Esophagus muscularis mucosa (tissue), 4 donors: ENCODE data around the gene ZNHIT3. TPM values are rescaled to one million over a fixed set of nuclear protein-coding genes. Genes with fewer than 3 reads are reported as not detected.

Experiments used
- DNase-seq: peaks from one replicate; pipeline ENCODE4 v3.0.0-alpha.2; 2017; ENCODE audit errors: extremely low spot score
- H3K27ac ChIP-seq, 4 donors: fragments of 200-600 bp; sonication (generic); replicated peaks in 1 of 4; 1 replicate in 3 of 4; 2 replicates in 1 of 4; pipeline ENCODE4 v1.5.1; 2016 to 2019; ENCODE audit warnings: mild to moderate bottlenecking in 1 of 4
- H3K27me3 ChIP-seq, 4 donors: fragments of 200-600 bp; sonication (generic); one replicate each; pipeline versions ENCODE4 v1.5.1 to v1.6.0; 2016 to 2019
- H3K36me3 ChIP-seq, 4 donors: fragments of 200-600 bp; sonication (generic); one replicate each; pipeline ENCODE4 v1.5.1; 2016 to 2019
- H3K4me1 ChIP-seq, 4 donors: fragments of 200-600 bp; sonication (generic); one replicate each; pipeline ENCODE4 v1.5.1; 2016 to 2019
- H3K4me3 ChIP-seq, 4 donors: fragments of 200-600 bp; sonication (generic); 1 replicate in 2 of 4; 2 replicates in 2 of 4; pipeline ENCODE4 v1.5.1; 2016 to 2019; ENCODE audit warnings: mild to moderate bottlenecking in 4 of 4, moderate library complexity in 1 of 4
- H3K9me3 ChIP-seq, 4 donors: fragments of 200-600 bp; sonication (generic); 1 replicate in 3 of 4; 2 replicates in 1 of 4; pipeline ENCODE4 v1.5.1; 2016 to 2019
- CTCF ChIP-seq, 3 experiments: fragments of 200-600 bp in 2 of 3; fragments of 450-650 bp in 1 of 3; sonication (generic) in 2 of 3; IDR thresholded peaks; one replicate each; pipeline ENCODE4 v1.5.1; 2017 to 2019; ENCODE audit warnings: antibody characterized with exemption in 3 of 3, mild to moderate bottlenecking in 2 of 3, moderate library complexity in 1 of 3
- EP300 ChIP-seq: sonication (generic); formaldehyde crosslinking; IDR thresholded peaks from one replicate; pipeline ENCODE4 v1.6.1; 2017; ENCODE audit warnings: antibody characterized with exemption
- POLR2A ChIP-seq: fragments of 450-650 bp; IDR thresholded peaks from one replicate; pipeline ENCODE4 v1.6.1; 2017; ENCODE audit warnings: antibody characterized with exemption, moderate library complexity, mild to moderate bottlenecking, low read depth
- POLR2AphosphoS5 ChIP-seq, 2 donors: sonication (generic); formaldehyde crosslinking; IDR thresholded peaks; one replicate each; pipeline ENCODE4 v1.6.1; 2017; ENCODE audit warnings: antibody characterized with exemption in 2 of 2
- WGBS: methylation state at CpG from one replicate; pipeline ENCODE4 v1.1.5; 2018; 5-methylcytosine and 5-hydroxymethylcytosine counted together
- intact Hi-C: fragments of 100-400 bp; cut with DNase I; formaldehyde crosslinking; loops from one replicate; pipeline ENCODE4 v1.15.1; 2023
- total RNA-seq, 4 donors: library from RNA; depleted of rRNA; stranded (reverse); fragments of >200 nt; gene quantifications; one replicate each; pipeline versions ENCODE4 v1.1.0 to v1.2.1, GENCODE V29; 2016

Gene ZNHIT3
- total RNA-seq, 4 donors from 2014 or later = 18.4 to 35.1 (median 25.8) TPM

- intact Hi-C loops = no loop called here
- WGBS = 40% methylated on average over 3 of the region's 54 CpGs
- Histone ChIP-seq H3K27me3 (peaks cover 0 to 75% (median 21%) of the 10 kb centered on the region in 4 donors), H3K4me3 (no peak overlapping the region), H3K9me3 (no peaks in the 10 kb centered on the region), H3K4me1 (peaks cover 0 to 4% (median 2%) of the 10 kb centered on the region in 4 donors), H3K27ac (no peak overlapping the region), H3K36me3 (no peaks in the 10 kb centered on the region)
- DNase-seq = no peak
- TF ChIP-seq POLR2A (no peak), POLR2AphosphoS5 (IDR thresholded peaks at IDR 0.05) (no peak), EP300 (no peak), CTCF (IDR thresholded peaks at IDR 0.05) (no peak)
These were observed 22.3 kb upstream of the ZNHIT3 start for GRCh38 chr17:36463916-36464764.

- peaks cover 0 to 79% (median 21%) of the 10 kb centered on the region in 4 donors for H3K27me3 ChIP-seq
- DNase-seq = no peak
- intact Hi-C loops = no loop called here
- H3K36me3 ChIP-seq = no peaks in the 10 kb centered on the region
- 15% methylated on average over 16 of the region's 21 CpGs for WGBS
- no peak for TF ChIP-seq EP300
- TF ChIP-seq CTCF (IDR thresholded peaks at IDR 0.05) = no peak
- TF ChIP-seq POLR2AphosphoS5 (IDR thresholded peaks at IDR 0.05) = no peak
- TF ChIP-seq POLR2A = no peak
- H3K4me3 ChIP-seq = no peak overlapping the region
- peaks cover 0 to 4% (median 2%) of the 10 kb centered on the region in 4 donors for H3K4me1 ChIP-seq
- H3K9me3 ChIP-seq = no peaks in the 10 kb centered on the region
- H3K27ac ChIP-seq = no peak overlapping the region
These were observed 21.8 kb upstream of the ZNHIT3 start for GRCh38 chr17:36464765-36465088.

GRCh38 chr17:36468903-36469635, 17.4 kb upstream of the ZNHIT3 start:
- TF ChIP-seq POLR2A (no peak), CTCF (IDR thresholded peaks at IDR 0.05) (no peak), EP300 (no peak), POLR2AphosphoS5 (IDR thresholded peaks at IDR 0.05) (no peak)
- Histone ChIP-seq H3K9me3 (no peaks in the 10 kb centered on the region), H3K4me3 (no peak overlapping the region), H3K36me3 (no peaks in the 10 kb centered on the region), H3K4me1 (peaks cover 0 to under 1% (median 0%) of the 10 kb centered on the region in 4 donors), H3K27me3 (peaks cover 0 to 61% (median 11%) of the 10 kb centered on the region in 4 donors), H3K27ac (no peak overlapping the region)
- no peak for DNase-seq
- WGBS = 75% methylated on average over 18 of the region's 18 CpGs
- intact Hi-C loops = no loop called here

- H3K27ac ChIP-seq = no peak overlapping the region
- TF ChIP-seq POLR2AphosphoS5 (IDR thresholded peaks at IDR 0.05) (no peak), POLR2A (no peak)
- intact Hi-C loops = no loop called here
- H3K4me3 ChIP-seq = no peak overlapping the region
- H3K27me3 ChIP-seq = peaks cover 0 to 55% (median 5%) of the 10 kb centered on the region in 4 donors
- 74% methylated on average over 7 of the region's 7 CpGs for WGBS
- no peaks in the 10 kb centered on the region for H3K9me3 ChIP-seq
- DNase-seq = no peak
- no peaks in the 10 kb centered on the region for H3K4me1 ChIP-seq
- no peaks in the 10 kb centered on the region for H3K36me3 ChIP-seq
These were observed 16.7 kb upstream of the ZNHIT3 start for GRCh38 chr17:36469733-36470132.

- no peak overlapping the region for H3K4me3 ChIP-seq
- DNase-seq = no peak
- no peaks in the 10 kb centered on the region for H3K36me3 ChIP-seq
- H3K4me1 ChIP-seq = no peaks in the 10 kb centered on the region
- no peak for TF ChIP-seq POLR2AphosphoS5 (IDR thresholded peaks at IDR 0.05)
- no peak for TF ChIP-seq CTCF (IDR thresholded peaks at IDR 0.05)
- no peak for TF ChIP-seq POLR2A
- no peak for TF ChIP-seq EP300
- intact Hi-C loops = no loop called here
- peaks cover 0 to 47% (median under 1%) of the 10 kb centered on the region in 4 donors for H3K27me3 ChIP-seq
- H3K9me3 ChIP-seq = no peaks in the 10 kb centered on the region
- no peak overlapping the region for H3K27ac ChIP-seq
These were observed 16.0 kb upstream of the ZNHIT3 start for GRCh38 chr17:36470499-36470898.
